Stimulated activated CD8-positive, alpha-beta memory T cell treated with anti-CD3 and anti-CD28 coated beads, Interleukin-12 subunit alpha, Interleukin-12 subunit beta, amount 100 ng/mL, for 1 hour (primary cell): Measurements from ENCODE around the gene RPS6KL1.

ENCODE experiments used
- DNase-seq: peaks from one replicate; pipeline ENCODE4 v3.0.0-alpha.2; 2020; ENCODE audit warnings: low read depth

RPS6KL1 gene

GRCh38 chr14:74855021-74855420 is 68.0 kb downstream of the RPS6KL1 start:
- no peak for DNase-seq
